OCI-LY3 (cell line): ENCODE results near the gene CPXM2.

Experiments
- CTCF ChIP-seq: fragments of 200-600, 300-600 bp; sonication (generic); IDR thresholded peaks from 2 replicates; pipeline ENCODE4 v1.5.1; 2014; ENCODE audit warnings: antibody characterized with exemption, low read length, low read depth
- EZH2phosphoT487 ChIP-seq: fragments of 200-600 bp; shearing (Covaris generic); IDR thresholded peaks from 2 replicates; pipeline ENCODE4 v1.6.1; 2018; ENCODE audit warnings: antibody characterized with exemption, mixed run types, low read depth

DNA sequence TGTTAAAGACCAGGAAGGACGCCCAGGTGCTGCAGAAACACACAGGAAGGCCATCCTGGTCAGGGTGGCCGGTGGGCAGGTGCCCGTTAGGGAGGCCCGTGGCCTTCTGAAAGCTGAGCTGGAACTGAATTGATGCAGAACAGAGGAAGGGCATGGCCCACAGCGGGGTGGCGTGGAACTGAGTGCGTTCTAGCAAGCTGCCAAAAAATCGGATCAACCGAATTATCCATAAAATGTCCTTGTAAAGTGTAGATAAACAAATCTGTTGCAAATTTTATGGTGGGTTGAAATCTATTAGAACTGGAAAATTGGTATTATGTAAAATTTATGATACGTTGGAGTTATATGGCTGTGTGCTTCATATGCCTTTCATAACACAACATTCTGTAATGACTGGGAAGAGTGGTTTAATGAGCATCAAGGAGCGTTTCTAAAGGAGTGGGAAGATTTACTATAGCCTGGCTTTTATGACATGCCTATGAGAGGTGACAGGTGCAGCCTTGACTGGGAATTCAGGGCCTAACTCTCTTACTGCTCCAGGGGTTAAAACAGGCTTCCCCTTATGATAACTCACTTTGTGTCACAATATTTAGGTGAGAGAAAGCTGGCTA lies 117.4 kb downstream of the CPXM2 start:
- TF ChIP-seq CTCF, result no peak
- no peak for TF ChIP-seq EZH2phosphoT487
